Neural progenitor cell (in vitro differentiated cells): ENCODE data around the gene CES3. TPM values are rescaled to one million over a fixed set of nuclear protein-coding genes. Genes with fewer than 3 reads are reported as not detected.
"Not testable (repeated sequence)": the region's sequence is repeated elsewhere in the genome, so short reads cannot be mapped to it uniquely, and the experiment has no call there.

ENCODE experiments used
- DNase-seq: peaks from one replicate; pipeline ENCODE4 v3.0.0-alpha.2; 2016; ENCODE audit warnings: low spot score
- H2AFZ ChIP-seq: fragments of 200-600 bp; sonication (generic); replicated peaks from 2 replicates; pipeline ENCODE4 v1.6.1; 2016; ENCODE audit warnings: antibody characterized with exemption
- H3F3A ChIP-seq: fragments of 200-600 bp; sonication (generic); 2 replicates; pipeline ENCODE4 v1.6.1; 2016; ENCODE audit warnings: antibody characterized with exemption, low read depth
- H3K27ac ChIP-seq: fragments of 200-600 bp; sonication (generic); 2 replicates; pipeline ENCODE4 v1.5.1; 2016; ENCODE audit warnings: mild to moderate bottlenecking
- H3K27me3 ChIP-seq: fragments of 200-600 bp; sonication (generic); 2 replicates; pipeline ENCODE4 v1.6.1; 2016; ENCODE audit warnings: mild to moderate bottlenecking, moderate library complexity
- H3K36me3 ChIP-seq: fragments of 200-600 bp; sonication (generic); 2 replicates; pipeline ENCODE4 v1.5.1; 2016
- H3K4me1 ChIP-seq: fragments of 200-600 bp; sonication (generic); 2 replicates; pipeline ENCODE4 v1.6.1; 2016; ENCODE audit warnings: mixed run types
- H3K4me2 ChIP-seq: fragments of 200-600 bp; sonication (generic); 2 replicates; pipeline ENCODE4 v1.6.1; 2016
- H3K4me3 ChIP-seq: fragments of 200-600 bp; sonication (generic); 2 replicates; pipeline ENCODE4 v1.5.1; 2016
- H3K79me2 ChIP-seq: fragments of 200-600 bp; sonication (generic); 2 replicates; pipeline ENCODE4 v1.6.1; 2016; ENCODE audit warnings: low read depth
- H3K9ac ChIP-seq: fragments of 200-600 bp; sonication (generic); 2 replicates; pipeline ENCODE4 v1.6.1; 2016
- H3K9me3 ChIP-seq: fragments of 200-600 bp; sonication (generic); 2 replicates; pipeline ENCODE4 v1.5.1; 2016; ENCODE audit warnings: low read depth
- H4K20me1 ChIP-seq: fragments of 200-600 bp; sonication (generic); 2 replicates; pipeline ENCODE4 v1.6.1; 2016; ENCODE audit warnings: low read depth
- H3K27ac Mint-ChIP-seq: 3 replicates; pipeline ENCODE4 v1.8.0; 2021; ENCODE audit warnings: mixed read lengths
- H3K27me3 Mint-ChIP-seq: 2 replicates; pipeline ENCODE4 v1.8.0; 2022; ENCODE audit warnings: low read depth, mild to moderate bottlenecking, inconsistent platforms, moderate library complexity, mixed read lengths; ENCODE audit not compliant: insufficient read depth
- H3K36me3 Mint-ChIP-seq: 3 replicates; pipeline ENCODE4 v1.8.0; 2021; ENCODE audit warnings: mixed read lengths
- H3K4me1 Mint-ChIP-seq: 3 replicates; pipeline ENCODE4 v1.8.0; 2021; ENCODE audit warnings: mixed read lengths
- H3K4me3 Mint-ChIP-seq: 3 replicates; pipeline ENCODE4 v1.8.0; 2021; ENCODE audit warnings: mild to moderate bottlenecking, moderate library complexity, mixed read lengths
- H3K9me3 Mint-ChIP-seq: 3 replicates; pipeline ENCODE4 v1.8.0; 2020; ENCODE audit warnings: mixed read lengths
- CTCF ChIP-seq: fragments of 200-600 bp; sonication (generic); IDR thresholded peaks from 2 replicates; pipeline ENCODE4 v1.5.1; 2017; ENCODE audit warnings: antibody characterized with exemption, mild to moderate bottlenecking
- EZH2 ChIP-seq: fragments of 200-600 bp; sonication (generic); IDR thresholded peaks from 2 replicates; pipeline ENCODE4 v1.6.1; 2017; ENCODE audit warnings: antibody characterized with exemption, mild to moderate bottlenecking, moderate library complexity
- EZH2phosphoT487 ChIP-seq: fragments of 200-600 bp; sonication (generic); IDR thresholded peaks from 2 replicates; pipeline ENCODE4 v1.6.1; 2017; ENCODE audit warnings: antibody characterized with exemption
- total RNA-seq: library from RNA; depleted of rRNA; stranded (reverse); fragments of >200 nt; gene quantifications from 2 replicates; pipeline ENCODE4 v1.2.3, GENCODE V29; 2015; ENCODE audit warnings: low replicate concordance

The CES3 gene
- total RNA-seq, 1 donor from 2014 or later: 5.7 TPM

GRCh38 chr16:66970775-66971720, 10.0 kb downstream of the CES3 start:
- no peak overlapping the region for H3K4me3 ChIP-seq
- H3K27me3 ChIP-seq: no peaks in the 10 kb centered on the region
- H3K9ac ChIP-seq: no peak overlapping the region
- H3K4me1 ChIP-seq: no peaks in the 10 kb centered on the region
- no peak overlapping the region for H3K4me3 Mint-ChIP-seq
- no peaks in the 10 kb centered on the region for H3K79me2 ChIP-seq
- DNase-seq: no peak
- no peak overlapping the region for H2AFZ ChIP-seq
- H3K36me3 ChIP-seq: no peaks in the 10 kb centered on the region
- TF ChIP-seq EZH2: no peak
- TF ChIP-seq EZH2phosphoT487: no peak
- TF ChIP-seq CTCF: no peak
- H3K27ac ChIP-seq: no peak overlapping the region
- H3K27me3 Mint-ChIP-seq: peaks cover 2% of the 10 kb centered on the region
- H3K36me3 Mint-ChIP-seq: no peaks in the 10 kb centered on the region
- no peak overlapping the region for H3K27ac Mint-ChIP-seq
- no peaks in the 10 kb centered on the region for H4K20me1 ChIP-seq
- no peak overlapping the region for H3K4me2 ChIP-seq
- H3K4me1 Mint-ChIP-seq: peaks cover 17% of the 10 kb centered on the region
- H3F3A ChIP-seq: no peaks in the 10 kb centered on the region
- no peaks in the 10 kb centered on the region for H3K9me3 ChIP-seq
- H3K9me3 Mint-ChIP-seq: no peaks in the 10 kb centered on the region

GRCh38 chr16:66972983-66973382, 11.9 kb downstream of the CES3 start:
- Histone ChIP-seq H3F3A (no peaks in the 10 kb centered on the region), H4K20me1 (no peaks in the 10 kb centered on the region), H3K27me3 (no peaks in the 10 kb centered on the region), H3K27ac (no peak overlapping the region), H3K9ac (no peak overlapping the region), H3K9me3 (no peaks in the 10 kb centered on the region), H2AFZ (no peak overlapping the region), H3K4me2 (no peak overlapping the region), H3K36me3 (no peaks in the 10 kb centered on the region), H3K4me3 (no peak overlapping the region), H3K79me2 (no peaks in the 10 kb centered on the region), H3K4me1 (no peaks in the 10 kb centered on the region)
- Mint-ChIP-seq H3K4me1 (peaks cover 23% of the 10 kb centered on the region), H3K36me3 (no peaks in the 10 kb centered on the region), H3K27me3 (peaks cover 6% of the 10 kb centered on the region), H3K9me3 (no peaks in the 10 kb centered on the region), H3K4me3 (no peak overlapping the region), H3K27ac (peak overlapping the region; percentile 43)
- TF ChIP-seq CTCF (no peak), EZH2phosphoT487 (no peak), EZH2 (no peak)
- peak; percentile 13 for DNase-seq

- no peaks in the 10 kb centered on the region for H3K9me3 Mint-ChIP-seq
- no peaks in the 10 kb centered on the region for H4K20me1 ChIP-seq
- peaks cover 6% of the 10 kb centered on the region for H3K27me3 Mint-ChIP-seq
- H3K4me3 Mint-ChIP-seq: no peak overlapping the region
- no peaks in the 10 kb centered on the region for H3K27me3 ChIP-seq
- H3K4me3 ChIP-seq: no peak overlapping the region
- H2AFZ ChIP-seq: no peak overlapping the region
- no peaks in the 10 kb centered on the region for H3K36me3 ChIP-seq
- H3K9me3 ChIP-seq: no peaks in the 10 kb centered on the region
- no peak overlapping the region for H3K4me2 ChIP-seq
- H3K27ac Mint-ChIP-seq: no peak overlapping the region
- H3K36me3 Mint-ChIP-seq: no peaks in the 10 kb centered on the region
- no peaks in the 10 kb centered on the region for H3F3A ChIP-seq
- TF ChIP-seq CTCF (no peak), EZH2phosphoT487 (no peak), EZH2 (no peak)
- DNase-seq: no peak
- H3K27ac ChIP-seq: no peak overlapping the region
- H3K4me1 ChIP-seq: no peaks in the 10 kb centered on the region
- H3K9ac ChIP-seq: no peak overlapping the region
- no peaks in the 10 kb centered on the region for H3K79me2 ChIP-seq
- peaks cover 23% of the 10 kb centered on the region for H3K4me1 Mint-ChIP-seq
Measured at GRCh38 chr16:66973716-66974115, 12.7 kb downstream of the CES3 start.

- peak overlapping the region; percentile 50 for H3K27ac Mint-ChIP-seq
- not testable (repeated sequence) for H3K9me3 ChIP-seq, H3F3A ChIP-seq, H3K36me3 ChIP-seq, H3K4me2 ChIP-seq, DNase-seq, H3K9ac ChIP-seq, H3K79me2 ChIP-seq, H3K36me3 Mint-ChIP-seq, H3K27me3 Mint-ChIP-seq, H3K4me3 ChIP-seq, H3K4me1 ChIP-seq, H3K4me3 Mint-ChIP-seq, H2AFZ ChIP-seq, H4K20me1 ChIP-seq, H3K27ac ChIP-seq, H3K27me3 ChIP-seq, H3K9me3 Mint-ChIP-seq
- H3K4me1 Mint-ChIP-seq: peaks cover 23% of the 10 kb centered on the region
Measured at GRCh38 chr16:66974156-66974931, 13.3 kb downstream of the CES3 start.

- not testable (repeated sequence) for H3K36me3 Mint-ChIP-seq, H3K4me1 ChIP-seq, H3K9me3 Mint-ChIP-seq, H3K36me3 ChIP-seq, DNase-seq, H4K20me1 ChIP-seq, H3K27ac ChIP-seq, H2AFZ ChIP-seq, H3K4me3 Mint-ChIP-seq, H3K27me3 ChIP-seq, H3K4me2 ChIP-seq, H3K4me3 ChIP-seq, H3K9ac ChIP-seq, H3K79me2 ChIP-seq, H3K9me3 ChIP-seq, H3F3A ChIP-seq, H3K27me3 Mint-ChIP-seq
- peaks cover 23% of the 10 kb centered on the region for H3K4me1 Mint-ChIP-seq
- peak overlapping the region; percentile 81 for H3K27ac Mint-ChIP-seq
Measured at GRCh38 chr16:66974932-66975246, 13.8 kb downstream of the CES3 start.
